NB4 (cell line): ENCODE results near the gene B3GAT1.

Experiments used
- CTCF ChIP-seq: IDR thresholded peaks from one replicate; pipeline ENCODE4 v1.5.1; 2012; ENCODE audit warnings: low read depth, low read length
- POLR2A ChIP-seq: IDR thresholded peaks from 2 replicates; pipeline ENCODE4 v1.6.1; 2011; ENCODE audit warnings: mild to moderate bottlenecking; ENCODE audit not compliant: insufficient read length; ENCODE audit errors: extremely low read depth

- TF ChIP-seq CTCF: no peak
- no peak for TF ChIP-seq POLR2A
These were observed 49.6 kb upstream of the B3GAT1 start for GRCh38 chr11:134461621-134462020.
